ENCODE measurements around the gene MED13L. TPM values are rescaled to one million over a fixed set of nuclear protein-coding genes. Genes with fewer than 3 reads are reported as not detected.
A peak's percentile ranks its signal among the peaks of the same experiment; 100 is the strongest.

Gene MED13L
- total and polyA plus RNA-seq, 2 donors (not counting 1 experiment from before 2014, with no cell fraction given): 56.5 to 97.3 TPM

DNA sequence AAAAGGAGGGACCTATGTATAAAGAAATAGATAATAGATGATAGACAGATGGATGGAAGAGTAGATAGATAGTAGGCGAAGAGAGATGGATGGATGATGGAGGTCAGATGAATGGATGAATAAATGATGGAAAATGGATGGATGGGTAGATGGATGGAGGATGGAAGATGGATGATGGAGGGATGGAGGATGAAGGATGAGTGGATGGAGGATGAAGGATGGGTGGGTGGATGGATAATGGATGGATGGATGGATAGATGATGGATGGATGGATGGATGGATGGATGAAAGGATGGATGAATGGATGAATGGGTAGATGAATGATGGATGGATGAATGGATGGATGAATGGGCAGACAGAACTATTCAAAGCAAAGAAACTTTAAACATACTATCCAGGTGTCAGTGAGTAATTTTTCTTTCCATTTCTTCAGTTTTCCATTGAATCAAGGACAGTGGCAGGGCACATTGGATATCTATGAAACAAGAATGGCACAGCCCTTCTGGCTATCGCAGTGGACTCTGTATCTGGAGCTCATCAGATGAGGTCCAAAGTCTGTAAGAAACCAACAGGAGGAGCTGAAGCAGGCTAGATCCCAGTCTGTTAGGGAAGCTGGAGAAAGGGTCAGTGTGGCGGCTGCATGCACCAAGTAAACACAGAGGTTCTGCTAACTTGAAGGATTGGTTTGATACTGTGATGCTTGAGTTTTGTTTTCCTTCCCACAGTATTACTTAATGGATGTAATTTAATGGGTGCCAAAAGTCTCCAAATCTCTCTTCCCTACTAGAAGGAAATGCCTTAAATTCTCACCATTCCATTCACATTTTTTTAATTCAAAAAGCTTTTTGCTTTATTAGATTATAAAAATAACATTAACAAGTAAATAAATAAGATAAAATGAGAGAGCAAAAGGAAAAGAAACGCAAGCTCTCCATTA, 18.1 kb upstream of the MED13L start:
- H3K4me1 ChIP-seq (ENCODE audit: control insufficient read depth, extremely low read depth, insufficient read depth, low read length): peaks cover 5% of the 10 kb centered on the region
- DNase-seq (ENCODE audit: low read depth in 2 of 2): peak in 1 of 2 donors; percentile 31
- no peaks in the 10 kb centered on the region for H3K9me3 ChIP-seq (ENCODE audit: control insufficient read depth, insufficient read depth, low read depth, low read length)
- H3K27me3 ChIP-seq (ENCODE audit: control insufficient read depth, insufficient read depth, low read length): no peaks in the 10 kb centered on the region
- H4K20me1 ChIP-seq (ENCODE audit: control insufficient read depth, extremely low read depth, insufficient read depth, low read length): no peaks in the 10 kb centered on the region
- TF ChIP-seq, protein P1, sequence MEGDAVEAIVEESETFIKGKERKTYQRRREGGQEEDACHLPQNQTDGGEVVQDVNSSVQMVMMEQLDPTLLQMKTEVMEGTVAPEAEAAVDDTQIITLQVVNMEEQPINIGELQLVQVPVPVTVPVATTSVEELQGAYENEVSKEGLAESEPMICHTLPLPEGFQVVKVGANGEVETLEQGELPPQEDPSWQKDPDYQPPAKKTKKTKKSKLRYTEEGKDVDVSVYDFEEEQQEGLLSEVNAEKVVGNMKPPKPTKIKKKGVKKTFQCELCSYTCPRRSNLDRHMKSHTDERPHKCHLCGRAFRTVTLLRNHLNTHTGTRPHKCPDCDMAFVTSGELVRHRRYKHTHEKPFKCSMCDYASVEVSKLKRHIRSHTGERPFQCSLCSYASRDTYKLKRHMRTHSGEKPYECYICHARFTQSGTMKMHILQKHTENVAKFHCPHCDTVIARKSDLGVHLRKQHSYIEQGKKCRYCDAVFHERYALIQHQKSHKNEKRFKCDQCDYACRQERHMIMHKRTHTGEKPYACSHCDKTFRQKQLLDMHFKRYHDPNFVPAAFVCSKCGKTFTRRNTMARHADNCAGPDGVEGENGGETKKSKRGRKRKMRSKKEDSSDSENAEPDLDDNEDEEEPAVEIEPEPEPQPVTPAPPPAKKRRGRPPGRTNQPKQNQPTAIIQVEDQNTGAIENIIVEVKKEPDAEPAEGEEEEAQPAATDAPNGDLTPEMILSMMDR (conservative IDR thresholded peaks at IDR 0.05 in 1 of 2, IDR thresholded peaks at IDR 0.05 in 1 of 2; ENCODE audit: low read depth in 1 of 2, low read length in 2 of 2): no peak
- TF ChIP-seq EZH2 (IDR thresholded peaks at IDR 0.05; ENCODE audit: low read length, missing control alignments): no peak
- no peak overlapping the region for H3K4me3 ChIP-seq (replicated peaks in 1 of 4; ENCODE audit: control extremely low read depth in 1 of 4, insufficient read depth in 1 of 4, low read depth in 3 of 4, low read length in 4 of 4)
- no peak overlapping the region for H2AFZ ChIP-seq (ENCODE audit: low read length)
- no peak overlapping the region for H3K9ac ChIP-seq (ENCODE audit: insufficient read depth, low read length)
- H3K4me2 ChIP-seq (ENCODE audit: extremely low read depth, insufficient read depth, low read length): no peak overlapping the region
- no peaks in the 10 kb centered on the region for H3K79me2 ChIP-seq (ENCODE audit: control insufficient read depth, insufficient read depth, low read length)
- no peaks in the 10 kb centered on the region for H3K36me3 ChIP-seq (ENCODE audit: control insufficient read depth, insufficient read depth, low read length)
- no peak overlapping the region for H3K27ac ChIP-seq (ENCODE audit: insufficient read depth, low read length)

DNA sequence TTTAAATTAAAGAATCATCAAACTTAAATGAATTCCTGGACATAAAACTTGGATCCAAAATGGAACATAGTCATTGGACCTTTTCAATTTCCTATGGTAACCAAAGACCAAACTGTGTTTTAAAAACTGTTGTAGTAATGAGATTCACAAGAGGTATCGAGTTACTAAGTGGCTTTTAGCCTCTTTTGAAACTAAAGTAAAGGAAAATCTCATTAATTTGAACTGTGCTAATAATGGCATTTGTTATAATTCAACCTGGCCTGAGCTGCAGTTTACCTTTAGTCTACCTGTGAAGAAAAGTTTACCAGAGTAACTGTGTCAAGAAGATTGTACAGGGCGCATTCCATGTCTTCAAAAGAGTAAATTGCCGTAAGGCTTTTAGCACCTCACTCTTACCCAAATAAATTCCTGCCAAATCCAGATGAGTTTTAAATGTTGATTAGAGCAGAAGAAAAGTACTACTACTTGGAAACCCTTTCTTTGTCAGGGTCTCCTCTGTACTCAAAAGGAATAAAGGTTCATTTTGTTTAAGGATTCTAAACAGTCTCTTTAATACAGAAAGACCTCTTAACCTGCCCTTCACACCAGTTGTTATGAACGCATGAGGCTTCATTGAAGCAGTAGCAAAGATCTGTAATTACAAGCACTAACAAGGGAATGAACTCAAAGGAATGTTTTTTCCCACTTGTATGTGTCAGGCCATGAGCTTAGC, 17.1 kb upstream of the MED13L start:
- H2AFZ ChIP-seq (ENCODE audit: low read length): no peak overlapping the region
- no peak overlapping the region for H3K27ac ChIP-seq (ENCODE audit: insufficient read depth, low read length)
- TF ChIP-seq, protein P1 (conservative IDR thresholded peaks at IDR 0.05 in 1 of 2, IDR thresholded peaks at IDR 0.05 in 1 of 2; ENCODE audit: low read depth in 1 of 2, low read length in 2 of 2): no peak
- no peak for TF ChIP-seq EZH2 (IDR thresholded peaks at IDR 0.05; ENCODE audit: low read length, missing control alignments)
- H3K4me2 ChIP-seq (ENCODE audit: extremely low read depth, insufficient read depth, low read length): no peak overlapping the region
- no peaks in the 10 kb centered on the region for H3K27me3 ChIP-seq (ENCODE audit: control insufficient read depth, insufficient read depth, low read length)
- H3K4me1 ChIP-seq (ENCODE audit: control insufficient read depth, extremely low read depth, insufficient read depth, low read length): peaks cover 2% of the 10 kb centered on the region
- no peak overlapping the region for H3K4me3 ChIP-seq (replicated peaks in 1 of 4; ENCODE audit: control extremely low read depth in 1 of 4, insufficient read depth in 1 of 4, low read depth in 3 of 4, low read length in 4 of 4)
- H3K79me2 ChIP-seq (ENCODE audit: control insufficient read depth, insufficient read depth, low read length): no peaks in the 10 kb centered on the region
- H3K36me3 ChIP-seq (ENCODE audit: control insufficient read depth, insufficient read depth, low read length): no peaks in the 10 kb centered on the region
- no peak overlapping the region for H3K9ac ChIP-seq (ENCODE audit: insufficient read depth, low read length)
- H4K20me1 ChIP-seq (ENCODE audit: control insufficient read depth, extremely low read depth, insufficient read depth, low read length): no peaks in the 10 kb centered on the region
- DNase-seq (ENCODE audit: low read depth in 2 of 2): no peak
- H3K9me3 ChIP-seq (ENCODE audit: control insufficient read depth, insufficient read depth, low read depth, low read length): no peaks in the 10 kb centered on the region
